HG03103 (cell line): ENCODE results near the gene CERK.
"Not testable (repeated sequence)": the region's sequence is repeated elsewhere in the genome, so short reads cannot be mapped to it uniquely, and the experiment has no call there.

Source experiments
- ATAC-seq: cut with Tn5 transposase; IDR thresholded peaks from one replicate; pipeline ENCODE4 v1.9.1; 2021; ENCODE audit warnings: low read depth; ENCODE audit not compliant: unreplicated experiment

CERK gene

DNA sequence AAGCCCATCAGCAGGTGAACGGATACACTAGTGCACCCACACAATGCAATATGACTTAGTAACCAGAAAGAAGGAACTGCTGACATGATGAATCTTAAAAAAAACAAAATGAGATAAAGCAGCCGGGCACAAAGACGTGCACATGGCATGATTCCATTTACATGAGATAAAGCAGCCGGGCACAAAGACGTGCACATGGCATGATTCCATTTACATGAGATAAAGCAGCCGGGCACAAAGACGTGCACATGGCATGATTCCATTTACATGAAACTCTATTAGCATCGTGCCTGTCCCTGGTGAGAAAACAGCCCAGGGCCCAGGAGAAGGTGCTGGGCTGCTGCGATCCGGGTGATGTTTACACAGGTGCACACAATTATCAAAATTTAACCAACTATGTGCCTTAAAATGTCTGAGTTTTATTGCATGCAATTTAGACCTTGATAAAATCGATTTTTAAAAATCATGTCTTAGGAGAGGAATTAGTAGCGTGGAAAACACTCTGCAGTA is 3.8 kb downstream of the CERK start:
- ATAC-seq = not testable (repeated sequence)

DNA sequence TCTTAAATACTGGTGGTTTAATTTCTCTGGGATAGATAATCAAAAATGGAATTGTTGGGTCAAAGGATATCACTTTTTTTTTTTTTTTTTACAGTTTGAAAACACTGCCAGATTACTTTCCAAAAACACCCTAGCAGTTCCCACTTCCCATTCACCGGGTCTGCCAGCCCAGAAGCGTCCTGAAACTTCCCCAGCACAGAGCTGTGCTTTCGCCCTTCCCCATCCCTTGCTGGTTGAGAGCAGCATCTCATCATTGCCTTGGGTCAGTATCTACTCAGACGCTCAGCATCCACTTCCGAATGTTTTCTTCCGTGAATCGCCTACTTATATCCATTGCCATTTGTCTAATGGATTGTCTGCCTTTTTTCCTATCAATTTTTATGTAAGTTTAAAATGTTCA is 5.5 kb downstream of the CERK start:
- no peak for ATAC-seq

DNA sequence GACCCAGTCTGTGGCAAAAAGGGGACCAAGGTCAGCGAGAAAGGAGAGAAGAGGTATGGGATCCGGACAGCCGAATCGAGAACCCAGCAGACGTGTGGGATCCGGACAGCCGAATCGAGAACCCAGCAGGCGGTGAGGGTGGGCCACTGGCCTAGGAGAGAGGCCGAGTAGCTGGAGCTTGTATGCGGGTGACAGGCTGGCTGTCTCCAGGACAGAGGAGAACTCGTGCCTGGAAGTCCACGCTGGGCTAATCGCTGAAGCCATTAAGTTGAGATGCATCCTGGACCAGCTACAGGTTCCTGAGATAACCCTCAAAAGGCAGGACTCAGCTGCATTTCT is 6.0 kb downstream of the CERK start:
- no peak for ATAC-seq

DNA sequence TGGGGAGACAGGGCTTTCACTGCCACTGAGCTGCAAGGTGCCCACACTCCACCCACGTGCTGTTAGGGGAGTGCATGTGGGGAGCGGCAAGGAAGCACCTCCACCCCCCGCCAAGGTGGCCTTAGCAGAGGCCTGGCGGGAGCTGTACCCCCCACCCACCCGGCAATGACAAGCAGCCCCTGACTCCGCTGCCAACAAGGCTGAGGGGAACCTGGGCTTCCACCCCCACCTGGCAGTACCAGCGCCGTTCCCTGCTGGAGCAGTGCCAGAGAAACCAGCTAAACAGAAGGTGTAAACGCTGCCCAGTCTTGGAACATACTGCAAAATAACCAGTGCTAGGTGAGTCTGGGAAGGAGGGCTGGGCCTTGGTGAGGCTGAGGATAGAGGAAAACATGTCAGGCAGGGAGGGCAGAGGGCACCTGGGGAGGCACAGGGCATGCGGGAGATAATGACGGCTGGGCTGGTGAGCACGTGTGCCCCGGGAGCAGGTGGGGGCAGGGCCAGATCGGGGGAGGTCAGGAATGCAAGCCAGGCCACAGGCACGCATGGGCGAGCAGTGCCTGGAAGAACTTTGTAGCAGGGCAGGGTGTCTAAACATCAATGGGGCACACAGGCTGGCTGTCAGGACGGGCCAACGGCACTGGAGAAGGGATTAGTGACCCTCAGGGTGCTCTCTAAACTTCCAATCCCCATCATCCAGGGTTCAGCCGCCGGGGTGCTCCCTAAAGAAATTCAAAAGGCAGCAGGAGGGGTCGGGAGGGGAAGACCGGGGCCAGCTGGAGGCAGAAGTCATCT is 6.6 kb downstream of the CERK start:
- ATAC-seq = no peak

DNA sequence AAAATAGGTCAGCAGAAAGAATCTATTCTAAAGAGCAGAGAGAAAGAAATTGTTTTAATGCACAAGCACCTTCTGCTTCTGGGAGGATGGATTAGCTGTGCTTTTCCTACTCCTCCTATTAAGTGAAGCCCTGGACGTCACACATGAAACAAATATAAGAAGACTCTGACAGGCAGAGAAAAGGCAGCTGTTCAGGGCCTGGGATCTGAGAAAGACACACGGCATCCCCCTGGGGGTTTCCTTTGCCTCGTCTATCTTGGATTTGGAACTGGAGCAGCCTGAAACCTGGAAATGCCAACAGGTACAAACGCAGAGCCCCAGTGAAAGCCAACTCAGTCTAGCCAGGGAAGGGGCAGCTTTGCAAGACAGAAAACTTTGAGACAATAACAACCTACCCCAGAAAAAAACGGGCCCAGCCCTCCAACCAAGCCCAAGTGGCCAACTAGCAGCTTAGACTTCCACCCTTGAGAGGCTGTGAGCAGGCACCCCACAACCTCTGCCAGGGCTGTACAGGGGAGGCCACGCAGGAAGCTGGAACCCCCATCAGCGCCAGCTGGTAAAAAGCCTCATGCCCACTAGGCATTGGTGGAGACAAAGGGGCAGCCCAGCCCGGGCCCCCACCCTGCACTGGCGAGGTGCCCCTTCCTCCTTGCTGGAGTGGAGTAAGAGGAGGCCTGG is 7.3 kb downstream of the CERK start:
- ATAC-seq = no peak

DNA sequence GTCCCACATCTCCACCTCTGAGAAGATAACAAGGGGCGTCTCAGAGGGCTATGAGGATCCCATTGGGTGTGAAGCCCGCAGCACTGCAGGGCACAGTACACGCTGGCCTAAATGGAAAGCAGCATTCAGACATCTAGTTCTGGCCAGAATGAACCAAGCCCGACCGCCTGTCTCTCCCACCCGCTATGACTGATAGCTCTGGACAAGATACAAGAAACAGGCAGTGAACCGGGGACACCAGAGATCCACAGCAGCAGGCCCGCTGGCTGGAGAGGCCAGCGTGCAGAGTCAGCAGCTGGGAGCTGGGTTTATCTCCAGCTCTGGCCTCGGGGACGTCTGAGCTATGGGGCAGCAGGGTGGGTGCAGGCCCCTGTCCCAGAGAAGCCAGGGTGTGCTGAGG is 9.6 kb downstream of the CERK start:
- no peak for ATAC-seq

DNA sequence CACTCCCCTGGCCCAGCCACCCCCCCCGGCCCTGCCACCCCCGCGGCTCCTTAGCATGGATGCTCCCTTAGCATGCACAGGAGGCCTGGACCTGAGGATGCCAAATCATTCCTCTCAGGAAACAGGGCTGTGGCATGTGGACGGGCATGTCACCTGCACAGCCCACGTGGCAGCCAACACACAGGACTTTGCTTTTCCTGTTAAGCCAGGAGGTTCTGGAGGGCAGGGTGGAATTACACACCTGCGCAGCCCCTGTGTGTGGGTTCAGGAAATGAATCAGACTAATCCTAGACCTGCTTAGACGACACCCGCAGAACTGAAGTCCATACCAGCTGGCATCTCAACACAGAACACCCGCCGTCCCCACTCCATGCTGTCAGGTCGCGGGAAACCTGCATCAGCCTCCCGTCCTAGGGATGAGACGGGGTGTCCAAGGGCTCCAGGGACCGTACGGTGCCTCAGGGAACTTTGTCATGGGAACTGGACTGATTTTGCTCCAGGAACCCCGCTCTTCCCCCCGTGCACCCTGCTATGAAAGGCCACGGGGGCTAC is 10.2 kb downstream of the CERK start:
- no peak for ATAC-seq

DNA sequence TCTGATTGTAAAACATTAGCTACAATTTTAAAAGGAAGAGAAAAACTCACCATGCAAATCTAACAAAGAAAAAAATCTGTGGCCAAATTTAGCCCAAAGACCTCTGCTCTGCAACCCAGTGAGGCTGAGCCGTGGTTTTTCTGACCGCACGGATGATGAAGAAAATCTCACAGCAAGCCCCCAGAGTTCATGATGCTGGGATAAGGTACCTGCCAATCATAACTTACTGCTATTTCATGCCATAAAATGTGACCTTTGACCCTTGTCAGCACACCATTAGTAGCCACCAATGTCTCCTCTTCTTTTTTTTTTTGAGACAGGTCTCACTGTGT is 11.1 kb downstream of the CERK start:
- no peak for ATAC-seq

DNA sequence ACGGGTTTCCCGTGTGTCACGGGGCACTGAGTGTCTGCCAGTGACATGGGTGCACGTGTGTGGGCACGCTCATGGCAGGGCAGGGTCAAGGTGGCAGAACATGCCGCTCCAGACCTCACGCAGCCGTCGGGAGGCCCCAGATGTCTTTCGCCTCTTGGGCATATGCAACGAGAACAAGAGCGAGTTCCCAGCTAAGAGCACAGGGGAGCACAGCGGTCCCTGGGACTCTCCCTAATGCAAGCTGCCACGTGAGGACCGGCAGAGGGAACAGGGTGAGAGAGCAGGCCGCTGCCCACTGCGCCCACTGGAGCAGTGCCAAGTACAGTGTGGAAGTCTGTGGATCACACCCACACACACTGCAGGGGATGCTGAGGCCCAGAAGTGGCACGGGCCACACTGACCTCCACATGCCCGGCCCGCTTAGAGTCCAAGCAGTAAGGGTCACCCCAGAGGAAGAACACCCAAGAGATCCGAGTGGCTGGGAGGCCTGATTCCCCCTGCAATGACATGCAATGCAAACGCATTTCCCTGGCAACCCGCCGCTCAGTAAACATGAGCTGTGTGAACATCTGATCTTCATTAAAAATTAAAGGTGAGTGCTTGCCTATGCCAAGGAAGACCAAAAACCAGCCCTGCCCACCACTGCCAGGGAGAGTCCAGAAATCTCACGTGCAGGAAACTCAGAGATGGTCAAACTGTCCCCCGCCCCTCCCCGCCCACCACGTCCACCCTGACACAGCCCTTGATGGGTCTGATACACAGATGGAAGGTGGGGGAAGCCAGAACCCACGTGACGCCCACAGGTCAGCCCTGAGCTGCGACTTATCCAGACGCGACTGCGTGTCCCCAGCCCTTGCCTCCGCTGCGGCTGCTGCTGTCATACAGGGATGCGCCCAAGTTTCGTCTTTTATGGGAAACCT is 11.7 kb downstream of the CERK start:
- no peak for ATAC-seq

DNA sequence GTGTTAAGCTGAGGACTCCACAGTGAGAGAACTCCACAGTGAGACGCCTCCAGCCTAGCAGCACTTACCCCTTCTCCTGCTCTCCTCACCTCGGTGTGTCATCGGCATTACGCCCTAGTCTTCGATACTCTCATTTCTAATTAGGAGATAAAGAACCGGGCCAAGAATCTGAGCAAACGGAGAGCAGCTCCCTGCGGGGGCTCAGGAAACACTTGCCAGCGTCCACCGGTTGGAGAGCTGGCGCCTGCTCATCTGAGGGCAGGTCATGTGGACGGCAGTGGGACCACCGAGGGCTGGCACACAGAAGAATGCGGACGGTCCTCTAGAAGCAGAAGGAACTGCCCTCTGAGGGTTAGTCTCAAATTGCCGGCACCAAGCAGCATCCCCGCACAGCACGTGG is 13.0 kb downstream of the CERK start:
- ATAC-seq = no peak

DNA sequence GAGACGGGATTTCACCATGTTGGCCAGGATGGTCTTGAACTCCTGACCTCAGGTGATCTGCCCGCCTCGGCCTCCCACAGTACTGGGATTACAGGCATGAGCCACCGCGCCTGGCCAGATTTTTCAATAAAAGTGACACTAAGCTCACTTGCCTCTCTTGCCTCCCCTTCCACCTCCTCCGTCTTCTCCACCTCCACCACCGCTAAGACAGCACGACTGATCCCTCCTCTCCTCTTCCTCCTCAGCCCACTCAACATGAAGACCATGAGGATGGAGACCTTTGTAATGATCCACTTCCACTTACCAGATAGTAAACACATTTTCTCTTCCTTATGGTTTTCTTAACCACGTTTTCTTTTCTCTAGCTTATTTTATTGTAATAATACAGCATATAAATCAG is 14.2 kb downstream of the CERK start:
- ATAC-seq = no peak

DNA sequence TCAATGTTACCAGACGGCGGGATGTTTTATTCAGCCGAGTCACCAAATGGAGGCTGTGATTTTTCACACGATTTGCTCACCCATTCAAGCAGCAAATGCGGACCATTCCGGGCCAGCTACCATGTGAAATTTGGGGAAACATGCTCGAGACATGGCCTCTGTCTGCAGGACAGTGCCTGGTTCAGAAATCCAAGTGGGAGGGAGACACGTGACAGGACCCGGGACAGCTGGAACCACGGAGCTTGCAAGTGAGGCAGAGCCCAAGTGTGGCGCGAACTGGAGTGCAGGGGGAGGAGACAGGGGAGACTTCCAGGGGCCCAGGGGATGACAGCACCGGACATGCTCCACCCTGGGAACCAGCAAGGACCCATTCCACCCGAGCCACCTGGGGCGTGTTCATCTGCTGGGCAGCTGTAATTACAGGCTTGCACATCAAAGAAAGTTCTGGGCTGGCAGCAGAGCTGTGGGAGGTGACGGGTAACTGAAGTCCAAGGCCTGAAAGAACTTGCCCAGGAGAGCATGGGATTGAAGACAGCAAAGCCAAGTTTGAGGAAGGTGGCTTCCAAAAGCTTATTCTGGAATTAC is 16.5 kb downstream of the CERK start:
- no peak for ATAC-seq

DNA sequence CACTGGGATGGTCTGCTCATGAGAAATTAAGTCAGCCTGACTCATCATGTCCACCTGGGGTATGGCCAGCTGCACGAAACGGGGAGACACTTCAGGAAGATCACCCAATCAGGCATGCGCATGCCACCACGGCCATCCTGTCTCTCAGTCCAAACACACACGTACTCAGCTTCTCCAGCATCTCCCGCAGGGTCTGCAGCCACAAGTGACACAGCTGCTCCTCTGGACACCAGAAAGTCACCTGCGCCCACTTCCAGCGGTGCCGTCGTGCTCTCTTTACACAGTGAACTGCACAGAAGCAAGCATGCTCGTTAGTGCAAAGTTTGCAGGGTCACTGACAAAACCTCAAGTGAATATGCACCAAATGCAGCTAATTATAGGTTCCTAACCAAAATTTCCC is 18.1 kb downstream of the CERK start:
- no peak for ATAC-seq

DNA sequence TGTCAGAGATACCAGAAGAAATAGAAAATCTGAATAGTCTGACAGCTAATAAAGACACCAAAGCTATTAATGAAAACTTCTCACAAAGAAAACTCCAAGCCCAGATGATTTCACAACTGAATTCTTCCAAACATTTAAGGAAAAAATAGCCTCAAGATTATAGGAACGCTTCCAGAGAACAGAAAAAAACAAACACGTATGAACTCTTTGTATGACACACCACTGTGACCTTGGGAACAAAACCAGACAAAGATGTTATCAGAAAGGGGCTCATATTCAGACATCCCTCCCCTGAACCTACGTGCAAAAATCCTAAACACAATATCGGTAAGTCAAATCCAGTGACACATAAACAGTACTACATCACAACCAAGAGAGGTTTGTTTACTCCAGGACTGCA is 23.5 kb downstream of the CERK start:
- no peak for ATAC-seq

DNA sequence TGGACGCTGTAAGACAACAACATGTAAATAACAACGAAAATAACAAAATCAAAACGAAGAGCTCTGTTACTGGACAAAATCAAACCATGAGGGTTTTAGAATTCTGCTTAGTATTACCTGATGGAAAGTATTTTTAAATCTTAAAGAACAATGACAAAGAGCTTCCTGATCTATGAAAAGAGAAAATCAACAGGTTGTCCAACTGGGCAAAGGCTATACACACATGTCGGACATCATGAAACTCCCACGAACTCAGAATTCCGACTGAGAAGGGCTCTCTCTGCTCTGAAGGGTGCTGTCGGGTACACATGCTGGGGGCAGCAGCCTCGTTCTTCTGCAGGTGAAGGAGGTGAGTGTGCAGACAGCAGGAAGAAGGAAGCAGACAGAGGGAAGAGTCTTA is 25.8 kb downstream of the CERK start:
- ATAC-seq = no peak

DNA sequence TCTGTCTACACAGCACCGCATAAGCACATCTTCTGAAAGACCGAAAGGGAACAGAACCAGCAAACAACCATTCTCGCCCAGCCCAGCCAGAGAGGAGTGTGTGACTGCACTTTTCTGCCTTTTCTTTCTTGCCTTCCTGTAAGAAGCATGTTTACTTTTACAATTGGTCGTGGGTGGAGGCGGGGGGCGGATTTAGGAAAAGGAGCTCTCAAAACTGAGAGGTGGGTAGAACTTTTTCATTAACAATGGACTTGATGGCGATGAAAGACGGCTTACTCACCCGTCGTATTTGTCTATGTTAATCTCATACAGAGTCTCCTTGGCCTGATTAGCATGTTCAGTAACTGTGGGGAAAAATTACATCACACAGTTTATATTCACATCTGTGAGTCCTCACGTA is 27.2 kb downstream of the CERK start:
- no peak for ATAC-seq

DNA sequence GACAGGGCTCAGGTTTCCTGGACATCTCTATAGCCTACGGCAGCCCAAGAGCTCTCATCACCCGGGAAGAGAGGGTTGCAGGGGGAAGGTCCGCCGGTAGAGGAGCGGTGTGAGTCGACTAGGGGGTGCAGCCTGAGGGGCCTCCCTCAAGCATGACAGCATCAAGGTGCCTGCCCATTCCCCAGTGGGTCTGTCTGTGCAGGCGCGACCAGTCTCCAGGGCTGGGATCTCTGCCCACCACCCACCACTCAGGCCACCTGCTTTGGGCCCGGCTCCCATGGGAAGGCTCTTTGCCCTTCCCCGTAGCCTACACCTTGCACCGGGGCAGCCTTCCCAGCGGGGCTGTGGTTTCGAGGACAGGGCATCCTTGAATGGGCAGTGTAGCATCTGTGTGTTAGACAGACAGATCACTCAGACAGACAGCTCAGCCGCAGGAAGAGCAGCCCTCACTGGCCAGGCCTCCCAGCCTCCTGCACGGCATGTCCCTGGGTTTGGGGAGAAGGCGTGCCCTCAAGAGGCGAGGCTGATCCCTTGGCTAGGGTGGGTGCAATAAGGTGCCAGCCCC is 29.2 kb downstream of the CERK start:
- ATAC-seq = no peak

DNA sequence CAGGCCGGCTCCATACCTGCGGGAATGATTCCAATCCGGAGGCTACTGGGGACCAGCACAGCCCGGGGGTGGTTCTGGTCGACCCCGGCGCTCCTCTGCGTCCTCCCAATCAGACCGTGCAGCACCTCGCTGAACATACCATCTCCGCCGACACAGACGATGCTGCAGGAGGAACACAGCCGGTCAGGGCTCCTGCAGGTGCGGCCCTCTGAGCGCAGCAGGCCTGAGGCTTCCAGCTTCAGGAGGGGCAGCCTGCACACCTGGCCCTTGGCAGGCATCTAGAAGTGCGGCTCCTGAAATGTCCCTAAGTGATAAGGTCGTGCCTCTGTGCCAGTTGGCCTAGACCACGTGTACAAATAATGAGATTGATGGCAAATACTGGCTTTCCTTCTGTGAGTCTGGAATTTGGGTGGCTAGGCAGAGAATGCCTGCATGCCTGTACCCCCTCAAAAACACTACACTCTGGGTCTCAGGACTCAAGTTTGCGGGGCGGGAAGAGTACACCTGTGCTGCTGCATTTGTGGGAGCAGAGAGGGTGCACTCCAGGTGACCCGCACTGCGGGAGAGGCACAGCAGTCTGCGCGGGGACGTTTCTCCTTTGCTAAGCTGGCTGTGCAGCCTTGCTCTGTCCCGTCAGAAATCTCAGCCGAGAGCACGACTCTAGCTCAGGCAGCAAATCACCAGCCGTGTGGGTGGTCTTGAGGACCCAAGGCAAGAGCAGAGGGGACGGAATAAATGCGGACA is 30.1 kb downstream of the CERK start:
- ATAC-seq = no peak

DNA sequence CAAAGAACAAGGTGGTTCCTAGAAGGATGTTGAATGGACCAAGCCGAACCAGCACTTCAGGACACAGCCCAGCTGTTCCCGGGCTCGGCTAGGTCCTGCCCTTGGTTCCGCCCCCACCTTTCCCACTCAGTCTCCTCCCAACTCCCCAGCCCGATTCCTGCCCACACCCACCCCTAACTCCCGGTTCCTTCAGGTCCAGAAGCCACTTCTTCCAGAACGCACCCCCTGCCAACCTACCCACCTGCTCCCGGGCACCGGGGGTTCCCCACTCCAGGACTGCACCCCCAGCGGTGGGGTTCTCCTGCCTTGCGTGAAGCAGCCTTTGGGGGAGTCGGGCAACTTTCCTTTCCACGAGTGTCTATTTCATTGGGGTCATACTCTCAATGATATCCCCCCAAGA is 30.7 kb downstream of the CERK start:
- no peak for ATAC-seq

DNA sequence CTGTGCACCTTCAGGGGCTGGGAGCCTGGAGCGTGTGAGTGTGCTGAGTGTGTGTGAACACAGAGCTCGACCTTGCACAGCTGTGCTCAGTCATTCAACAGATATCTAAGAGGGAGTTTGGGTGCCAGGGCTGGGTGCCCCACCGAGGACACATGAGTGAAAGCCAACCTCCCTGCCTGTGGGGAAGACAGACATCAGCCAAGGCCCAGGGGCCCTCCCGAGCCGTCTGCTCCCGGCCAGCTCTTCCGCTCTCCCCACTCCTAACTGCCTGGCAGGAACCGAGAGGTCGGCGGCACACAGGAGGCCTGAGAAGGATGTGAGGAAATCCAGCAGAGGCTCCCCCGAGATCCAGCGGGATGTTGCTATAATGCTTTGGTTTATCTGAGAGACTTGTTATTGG is 32.0 kb downstream of the CERK start:
- ATAC-seq = no peak
